KBM-7 (cell line): ENCODE data around the gene RBM23.
"Not testable (repeated sequence)": the region's sequence is repeated elsewhere in the genome, so short reads cannot be mapped to it uniquely, and the experiment has no call there.

Source experiments
- DNase-seq: peaks from one replicate; pipeline ENCODE4 v3.0.0-alpha.2; 2015
- in situ Hi-C: fragments of 300-500 bp; cut with MboI; formaldehyde crosslinking; loops from 2 replicates; pipeline ENCODE4 v1.14.3; 2020; ENCODE audit warnings: low sequenced_read_pairs, low pct_unique_long_range_greater_than_20kb, mixed read lengths

RBM23 gene

GRCh38 chr14:22922294-22922693, 3.3 kb upstream of the RBM23 start:
- DNase-seq = no peak
- in situ Hi-C loops = no loop called here

GRCh38 chr14:22920697-22921096, 1.7 kb upstream of the RBM23 start:
- in situ Hi-C loops = no loop called here
- no peak for DNase-seq

GRCh38 chr14:22919601-22919921, 612 bp upstream of the RBM23 start:
- in situ Hi-C loops = no loop called here
- no peak for DNase-seq

DNA sequence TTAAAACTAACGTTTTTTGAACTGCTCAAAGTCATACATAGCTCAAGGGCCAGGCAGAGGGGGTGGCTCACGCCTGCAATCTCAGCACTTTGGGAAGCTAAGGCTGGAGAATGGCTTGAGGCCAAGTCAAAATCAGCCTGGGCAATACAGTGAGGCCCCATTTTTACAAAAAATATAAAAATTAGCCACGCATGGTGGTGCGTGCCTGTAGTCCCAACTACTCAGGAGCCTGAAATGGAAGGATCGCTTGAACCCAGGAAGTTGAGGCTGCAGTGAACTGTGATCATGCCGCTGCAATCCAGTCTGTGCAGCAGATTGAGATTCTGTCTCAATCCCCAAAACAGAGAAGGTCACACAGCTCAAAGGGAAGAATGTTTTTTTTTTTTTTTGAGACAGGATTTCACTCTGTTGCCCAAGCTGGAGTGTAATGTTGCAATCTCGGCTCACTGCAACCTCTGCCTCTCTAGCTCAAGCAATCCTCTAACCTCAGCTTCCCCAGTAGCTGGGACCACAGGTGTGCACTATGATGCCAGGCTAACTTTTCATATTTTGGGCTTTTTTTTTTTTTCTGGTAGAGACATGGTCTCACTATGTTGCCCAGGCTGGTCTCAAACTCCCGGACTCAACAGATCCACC, 2.9 kb downstream of the RBM23 start:
- in situ Hi-C loops = no loop called here

GRCh38 chr14:22914836-22915235, 4.1 kb downstream of the RBM23 start:
- in situ Hi-C loops = not testable (repeated sequence)

More for the DNA sequence above, 2.9 kb downstream of the RBM23 start:
- DNase-seq = peak; percentile 32

GRCh38 chr14:22910916-22911315, 8.0 kb downstream of the RBM23 start:
- in situ Hi-C loops = no loop called here

More at GRCh38 chr14:22914836-22915235, 4.1 kb downstream of the RBM23 start:
- DNase-seq = peak; percentile 34

GRCh38 chr14:22908601-22909000, 10.3 kb downstream of the RBM23 start:
- no peak for DNase-seq
- in situ Hi-C loops = no loop called here

More at GRCh38 chr14:22910916-22911315, 8.0 kb downstream of the RBM23 start:
- no peak for DNase-seq

DNA sequence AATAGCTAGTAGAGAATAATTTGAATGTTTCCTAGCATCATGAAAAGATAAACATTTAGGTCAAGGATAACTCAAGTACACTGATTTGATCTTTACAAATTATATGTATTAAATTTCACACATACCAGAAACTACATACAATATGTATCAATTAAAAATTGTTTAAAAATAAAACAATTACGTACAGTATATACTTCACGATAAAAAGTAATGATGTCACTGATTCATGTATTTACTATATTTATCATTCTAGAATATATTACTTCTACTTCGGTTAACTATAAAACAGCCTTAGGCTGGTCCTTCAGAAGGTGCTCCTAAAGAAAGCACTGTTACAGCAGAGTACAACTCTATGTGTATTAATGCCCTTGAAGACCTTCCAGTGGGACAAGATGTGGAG, 11.5 kb downstream of the RBM23 start:
- in situ Hi-C loops = no loop called here
- DNase-seq = no peak

GRCh38 chr14:22906073-22906472, 12.9 kb downstream of the RBM23 start:
- DNase-seq = no peak
- in situ Hi-C loops = no loop called here

DNA sequence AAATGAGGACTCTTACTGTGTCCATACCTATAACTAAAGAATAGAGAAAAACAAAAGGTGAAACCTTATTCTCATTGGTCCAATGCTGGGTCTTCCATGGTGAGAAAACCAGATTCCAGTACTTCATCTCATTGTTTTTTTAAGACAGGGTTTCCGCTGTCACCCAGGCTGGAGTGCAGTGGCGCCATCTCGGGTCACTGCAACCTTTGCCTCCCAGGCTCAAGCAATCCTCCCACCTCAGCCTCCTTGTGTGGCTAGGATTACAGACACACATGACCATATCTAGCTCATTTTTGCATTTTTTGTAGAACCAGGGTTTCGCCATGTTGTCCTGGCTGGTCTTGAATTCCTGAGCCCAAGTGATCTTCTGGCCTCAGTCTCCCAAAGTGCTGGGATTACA, 13.3 kb downstream of the RBM23 start:
- in situ Hi-C loops = no loop called here
- no peak for DNase-seq

DNA sequence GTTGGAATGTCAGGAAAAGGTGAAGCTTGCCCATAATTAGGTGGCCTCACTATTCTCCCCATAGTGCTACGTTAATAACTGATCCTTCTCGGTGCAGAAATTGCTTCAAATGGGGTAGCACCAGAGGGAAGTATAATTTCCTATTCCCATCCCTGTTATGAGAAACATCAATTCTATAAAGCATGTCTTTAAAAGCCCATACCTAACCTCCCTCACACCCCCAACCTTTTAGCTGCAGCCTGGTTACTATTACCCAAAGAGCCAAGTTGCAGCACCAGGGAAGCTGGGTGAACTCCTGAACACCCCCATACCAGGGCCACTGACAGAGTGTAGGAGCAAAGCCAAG, 15.2 kb downstream of the RBM23 start:
- in situ Hi-C loops = no loop called here

DNA sequence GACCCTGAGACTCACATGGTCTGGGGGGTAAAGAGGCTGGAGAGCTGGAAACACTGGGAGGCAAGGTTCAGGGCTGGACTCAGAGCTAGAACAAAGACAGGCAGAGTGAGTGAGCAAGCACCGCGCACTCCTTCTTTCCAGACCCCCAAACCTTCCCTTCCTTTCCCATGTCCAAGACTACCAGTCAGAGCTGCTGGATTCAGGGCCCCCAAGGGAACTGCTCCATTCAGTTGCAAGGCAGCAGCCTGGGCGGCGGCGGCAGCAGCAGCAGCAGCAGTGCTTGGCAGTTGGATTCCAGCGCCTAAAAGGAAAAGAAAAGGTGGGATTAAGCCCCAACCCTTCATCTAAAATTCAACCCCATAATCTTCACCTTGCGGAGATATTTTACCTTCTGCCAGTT, 17.1 kb downstream of the RBM23 start:
- in situ Hi-C loops = no loop called here
- no peak for DNase-seq

More for the DNA sequence above, 15.2 kb downstream of the RBM23 start:
- DNase-seq = no peak

- DNase-seq = peak; percentile 73
- in situ Hi-C loops = no loop called here
These were observed 18.7 kb downstream of the RBM23 start for GRCh38 chr14:22900081-22900799.

DNA sequence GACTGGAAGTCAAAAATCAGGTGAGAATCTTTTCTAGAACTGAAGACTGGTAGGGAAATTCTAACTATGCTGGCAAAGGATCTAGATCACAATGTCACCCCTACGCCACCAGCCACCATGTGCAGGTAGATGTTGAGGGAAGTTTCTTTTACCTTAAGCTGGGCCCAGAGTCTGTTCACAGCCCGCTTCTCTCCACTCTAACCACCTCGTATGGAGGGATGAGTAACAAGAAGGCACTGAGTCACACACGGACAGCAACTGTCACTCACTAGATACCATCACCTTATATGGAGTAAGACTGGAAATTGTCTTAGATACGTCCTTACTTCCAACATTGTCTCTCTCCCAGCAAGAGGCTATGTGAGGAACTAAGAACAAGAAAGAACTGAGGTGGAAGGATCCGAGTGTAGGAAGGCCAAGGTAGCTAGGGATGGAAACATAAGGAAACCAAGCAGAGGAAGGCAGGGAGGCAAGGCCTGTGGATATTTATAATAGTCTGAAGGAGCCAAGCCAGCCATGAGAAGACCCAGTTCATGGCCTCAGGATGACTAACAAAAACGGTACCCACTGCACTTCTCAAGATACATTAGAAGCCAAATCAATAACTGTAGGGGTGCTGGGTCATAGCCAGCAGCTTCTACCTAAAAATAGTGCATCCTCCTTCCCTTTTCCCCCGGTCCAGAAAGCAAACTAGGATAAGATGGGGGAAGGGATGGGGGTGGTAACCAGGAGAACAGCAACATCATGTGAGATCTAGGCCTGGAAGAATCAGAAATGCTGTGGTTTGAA, 20.5 kb downstream of the RBM23 start:
- DNase-seq = no peak
- in situ Hi-C loops = no loop called here

DNA sequence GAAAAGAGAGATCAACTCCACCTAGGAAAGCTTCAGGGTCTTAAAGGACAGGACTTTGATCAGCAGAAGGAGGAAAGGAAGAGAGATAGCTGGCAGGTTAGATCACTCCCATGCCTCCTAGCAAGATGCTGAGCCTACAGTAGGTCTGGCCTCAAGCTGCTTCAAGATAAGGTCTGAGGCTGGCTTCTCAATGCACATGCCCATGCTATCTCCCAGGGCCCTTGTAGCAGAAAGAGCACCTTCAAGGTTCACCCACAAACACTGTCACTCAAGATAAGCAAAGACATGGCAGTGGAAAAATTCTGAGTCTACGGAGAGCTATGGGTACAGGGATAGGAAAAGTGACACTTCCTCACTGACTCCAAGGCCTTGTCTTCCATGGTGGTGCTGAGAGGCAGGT, 21.6 kb downstream of the RBM23 start:
- no peak for DNase-seq
- in situ Hi-C loops = no loop called here

DNA sequence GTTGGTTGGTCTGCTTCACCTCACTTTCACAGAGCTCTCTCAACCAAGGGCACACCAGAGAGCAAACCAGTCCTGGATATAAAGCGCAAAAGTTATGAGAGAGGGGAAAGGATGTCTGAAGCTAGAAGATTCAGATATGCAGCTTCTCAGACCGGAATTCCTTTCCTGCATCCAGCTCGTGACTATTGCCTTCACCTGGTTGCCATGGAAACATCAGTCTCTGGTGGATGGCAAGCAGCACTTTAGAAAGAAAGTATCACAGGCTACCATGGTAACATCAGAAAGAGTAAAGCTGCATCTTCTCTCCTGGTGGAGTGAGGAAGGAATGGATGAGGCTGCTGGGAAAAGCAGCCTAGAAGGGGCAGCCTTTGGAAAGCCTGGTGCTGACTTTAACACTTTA, 22.2 kb downstream of the RBM23 start:
- in situ Hi-C loops = no loop called here
- DNase-seq = no peak

DNA sequence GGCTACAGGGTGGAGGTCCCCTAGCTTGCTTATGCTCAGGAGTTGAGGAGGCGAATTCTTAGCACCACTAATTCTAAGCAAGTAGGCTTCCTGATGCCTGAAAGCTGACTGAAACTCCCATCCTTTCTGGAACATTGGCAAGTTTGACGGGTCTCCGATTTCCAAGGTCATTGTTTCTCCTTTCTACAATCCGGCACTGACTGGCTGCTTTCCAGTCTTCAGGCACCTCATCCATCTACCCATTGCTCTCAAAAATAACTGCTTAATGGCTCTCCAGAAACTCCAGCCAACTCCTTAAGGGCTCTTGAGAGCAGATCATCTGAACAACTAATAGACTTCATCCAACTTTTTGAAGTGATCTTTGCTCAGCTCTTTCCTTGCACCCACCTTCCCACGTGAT, 22.6 kb downstream of the RBM23 start:
- no peak for DNase-seq
- in situ Hi-C loops = no loop called here

GRCh38 chr14:22895402-22895801, 23.5 kb downstream of the RBM23 start:
- in situ Hi-C loops = no loop called here

DNA sequence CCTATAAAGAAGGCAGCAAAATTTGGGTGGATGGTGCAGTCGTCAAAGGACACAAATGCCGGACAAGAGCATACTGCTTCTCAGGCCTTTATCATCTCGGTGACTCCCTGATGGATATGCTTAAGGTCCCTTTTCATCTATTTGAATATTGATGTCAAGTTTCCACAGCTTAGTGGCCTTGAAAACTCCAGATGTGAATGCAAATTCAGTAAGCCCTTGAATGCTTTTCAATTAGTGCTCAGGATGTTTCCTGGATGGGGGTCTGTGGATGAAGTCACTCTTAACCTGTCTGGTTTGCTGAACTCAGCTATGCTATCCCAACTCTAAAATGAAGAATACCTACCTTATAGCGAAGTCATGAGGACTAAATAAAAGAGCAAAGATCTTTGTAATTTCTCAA, 25.2 kb downstream of the RBM23 start:
- in situ Hi-C loops = no loop called here
- DNase-seq = no peak

More at GRCh38 chr14:22895402-22895801, 23.5 kb downstream of the RBM23 start:
- no peak for DNase-seq

- no peak for DNase-seq
- in situ Hi-C loops = no loop called here
These were observed 26.5 kb downstream of the RBM23 start for GRCh38 chr14:22892488-22892887.
